HL-60 (cell line): ENCODE measurements around the gene SLAIN2.

ENCODE experiments used
- GABPA ChIP-seq: IDR thresholded peaks from 2 replicates; pipeline ENCODE4 v1.6.1; 2012; ENCODE audit warnings: low read depth
- POLR2AphosphoS5 ChIP-seq: IDR thresholded peaks from 2 replicates; pipeline ENCODE4 v1.6.1; 2012; ENCODE audit warnings: low read depth
- SPI1 ChIP-seq: IDR thresholded peaks from 2 replicates; pipeline ENCODE4 v1.6.1; 2012; ENCODE audit warnings: low read depth, mild to moderate bottlenecking, borderline replicate concordance
- TF ChIP-seq, protein P1 (sequence below): IDR thresholded peaks from one replicate; pipeline ENCODE4 v1.5.1; 2011; ENCODE audit warnings: low read length, control low read depth, inconsistent platforms; ENCODE audit not compliant: insufficient read depth

DNA sequence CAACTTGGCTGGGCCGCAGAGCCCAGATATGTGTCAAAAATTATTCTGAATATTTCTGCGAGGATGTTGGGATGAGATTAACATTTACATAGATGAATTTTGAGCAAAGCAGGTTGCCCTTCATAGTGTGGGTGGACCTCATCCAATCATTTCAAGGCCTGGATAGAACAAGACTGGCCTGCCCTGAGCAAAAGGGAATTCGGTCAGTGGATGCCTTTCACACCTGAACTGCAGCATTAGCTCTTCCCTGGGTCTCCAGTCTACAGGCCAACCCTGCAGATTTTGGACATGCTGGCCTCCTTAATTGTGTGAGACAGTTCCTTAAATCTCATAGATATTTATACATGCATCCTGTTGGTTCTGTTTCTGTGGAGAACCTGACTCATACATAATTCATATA lies 109.4 kb downstream of the SLAIN2 start:
- TF ChIP-seq GABPA (no peak), POLR2AphosphoS5 (no peak), SPI1 (no peak)
- TF ChIP-seq, protein P1, sequence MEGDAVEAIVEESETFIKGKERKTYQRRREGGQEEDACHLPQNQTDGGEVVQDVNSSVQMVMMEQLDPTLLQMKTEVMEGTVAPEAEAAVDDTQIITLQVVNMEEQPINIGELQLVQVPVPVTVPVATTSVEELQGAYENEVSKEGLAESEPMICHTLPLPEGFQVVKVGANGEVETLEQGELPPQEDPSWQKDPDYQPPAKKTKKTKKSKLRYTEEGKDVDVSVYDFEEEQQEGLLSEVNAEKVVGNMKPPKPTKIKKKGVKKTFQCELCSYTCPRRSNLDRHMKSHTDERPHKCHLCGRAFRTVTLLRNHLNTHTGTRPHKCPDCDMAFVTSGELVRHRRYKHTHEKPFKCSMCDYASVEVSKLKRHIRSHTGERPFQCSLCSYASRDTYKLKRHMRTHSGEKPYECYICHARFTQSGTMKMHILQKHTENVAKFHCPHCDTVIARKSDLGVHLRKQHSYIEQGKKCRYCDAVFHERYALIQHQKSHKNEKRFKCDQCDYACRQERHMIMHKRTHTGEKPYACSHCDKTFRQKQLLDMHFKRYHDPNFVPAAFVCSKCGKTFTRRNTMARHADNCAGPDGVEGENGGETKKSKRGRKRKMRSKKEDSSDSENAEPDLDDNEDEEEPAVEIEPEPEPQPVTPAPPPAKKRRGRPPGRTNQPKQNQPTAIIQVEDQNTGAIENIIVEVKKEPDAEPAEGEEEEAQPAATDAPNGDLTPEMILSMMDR, result no peak
